Right lobe of liver (tissue), 4 donors: ENCODE measurements around the gene NUDT9.

Source experiments
- POLR2A ChIP-seq: fragments of 450-650 bp; IDR thresholded peaks from one replicate; pipeline ENCODE4 v1.6.1; 2017; ENCODE audit warnings: antibody characterized with exemption, mild to moderate bottlenecking
- TF ChIP-seq, protein P1 (sequence below), 4 donors: fragments of 200-600 bp in 3 of 4; fragments of 450-650 bp in 1 of 4; IDR thresholded peaks; one replicate each; pipeline versions ENCODE4 v1.5.1 to v1.8.0; 2016 to 2022; ENCODE audit warnings: antibody characterized with exemption in 4 of 4, mild to moderate bottlenecking in 2 of 4
- donor health status: DM: no; HTN: no; CAD: no.
- donor health status: DM: no; HTN: no; CAD: no.
- donor health status: DM: no; HTN: yes; CAD: no.

DNA sequence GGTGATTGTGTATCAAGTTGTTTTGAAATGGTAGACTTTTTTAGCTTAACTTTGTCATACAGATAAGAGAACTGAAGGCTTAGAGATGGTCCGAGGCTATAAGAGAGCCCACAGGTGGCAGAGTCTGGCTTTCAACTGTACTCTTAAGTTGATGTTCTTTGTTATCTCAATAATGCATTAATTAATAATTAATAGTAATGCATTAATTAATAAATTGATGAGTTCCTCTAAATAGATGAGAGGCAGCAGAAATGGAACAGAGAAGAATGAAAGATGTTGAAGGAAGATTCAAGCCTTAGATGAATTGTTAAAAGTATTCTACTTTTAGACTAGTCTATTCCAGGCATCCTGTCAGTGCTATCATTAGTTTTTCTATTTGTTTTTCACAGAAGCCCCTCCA lies 22.4 kb downstream of the NUDT9 start:
- TF ChIP-seq, protein P1, sequence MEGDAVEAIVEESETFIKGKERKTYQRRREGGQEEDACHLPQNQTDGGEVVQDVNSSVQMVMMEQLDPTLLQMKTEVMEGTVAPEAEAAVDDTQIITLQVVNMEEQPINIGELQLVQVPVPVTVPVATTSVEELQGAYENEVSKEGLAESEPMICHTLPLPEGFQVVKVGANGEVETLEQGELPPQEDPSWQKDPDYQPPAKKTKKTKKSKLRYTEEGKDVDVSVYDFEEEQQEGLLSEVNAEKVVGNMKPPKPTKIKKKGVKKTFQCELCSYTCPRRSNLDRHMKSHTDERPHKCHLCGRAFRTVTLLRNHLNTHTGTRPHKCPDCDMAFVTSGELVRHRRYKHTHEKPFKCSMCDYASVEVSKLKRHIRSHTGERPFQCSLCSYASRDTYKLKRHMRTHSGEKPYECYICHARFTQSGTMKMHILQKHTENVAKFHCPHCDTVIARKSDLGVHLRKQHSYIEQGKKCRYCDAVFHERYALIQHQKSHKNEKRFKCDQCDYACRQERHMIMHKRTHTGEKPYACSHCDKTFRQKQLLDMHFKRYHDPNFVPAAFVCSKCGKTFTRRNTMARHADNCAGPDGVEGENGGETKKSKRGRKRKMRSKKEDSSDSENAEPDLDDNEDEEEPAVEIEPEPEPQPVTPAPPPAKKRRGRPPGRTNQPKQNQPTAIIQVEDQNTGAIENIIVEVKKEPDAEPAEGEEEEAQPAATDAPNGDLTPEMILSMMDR (IDR thresholded peaks at IDR 0.05), result no peak
- TF ChIP-seq POLR2A, result no peak
